ENCODE results near the gene USP15. TPM values are rescaled to one million over a fixed set of nuclear protein-coding genes. Genes with fewer than 3 reads are reported as not detected.
"Not testable (repeated sequence)": the region's sequence is repeated elsewhere in the genome, so short reads cannot be mapped to it uniquely, and the experiment has no call there.

USP15 gene
- total RNA-seq, 1 donor from 2014 or later = 74.2 TPM

DNA sequence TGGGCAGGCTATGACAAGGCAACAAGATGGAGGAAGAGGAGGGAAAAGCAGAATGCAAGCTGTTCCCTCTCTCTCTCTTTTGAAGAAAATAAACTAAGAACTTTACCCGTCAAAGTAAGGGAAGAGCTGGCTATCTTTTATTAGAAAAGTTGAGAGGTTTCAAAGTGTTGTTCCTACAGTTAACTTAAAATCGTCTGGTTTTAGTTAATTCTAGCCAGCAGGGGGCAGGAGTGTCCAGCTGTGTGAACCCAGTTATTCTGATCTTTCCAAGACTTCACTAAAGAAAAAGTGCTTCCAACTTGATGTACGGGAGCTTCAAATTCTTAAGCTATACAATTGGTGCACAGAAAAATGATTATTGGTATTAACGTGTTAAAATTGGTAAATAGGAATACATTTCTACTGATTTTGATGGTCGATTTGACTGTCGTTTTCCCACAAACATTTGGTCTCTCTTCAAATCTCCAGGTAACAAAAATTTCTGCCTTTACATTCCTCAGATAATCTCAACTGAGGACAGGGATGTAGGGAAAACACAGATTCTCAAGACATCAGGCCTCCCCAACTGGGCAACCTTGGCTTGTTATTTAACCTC lies 178.0 kb downstream of the USP15 start:
- Histone ChIP-seq H3K27ac (no peak overlapping the region), H3K27me3 (no peaks in the 10 kb centered on the region), H3K9me3 (no peaks in the 10 kb centered on the region), H3K4me1 (peaks cover 15% of the 10 kb centered on the region), H3K36me3 (no peaks in the 10 kb centered on the region), H3K4me3 (no peak overlapping the region)
- intact Hi-C loops (cut with DNase I) = loop anchor here (10.0 kb wide), 1 partner anchor 357 kb away; no protein-coding TSS in a partner anchor
- TF ChIP-seq, protein P1, sequence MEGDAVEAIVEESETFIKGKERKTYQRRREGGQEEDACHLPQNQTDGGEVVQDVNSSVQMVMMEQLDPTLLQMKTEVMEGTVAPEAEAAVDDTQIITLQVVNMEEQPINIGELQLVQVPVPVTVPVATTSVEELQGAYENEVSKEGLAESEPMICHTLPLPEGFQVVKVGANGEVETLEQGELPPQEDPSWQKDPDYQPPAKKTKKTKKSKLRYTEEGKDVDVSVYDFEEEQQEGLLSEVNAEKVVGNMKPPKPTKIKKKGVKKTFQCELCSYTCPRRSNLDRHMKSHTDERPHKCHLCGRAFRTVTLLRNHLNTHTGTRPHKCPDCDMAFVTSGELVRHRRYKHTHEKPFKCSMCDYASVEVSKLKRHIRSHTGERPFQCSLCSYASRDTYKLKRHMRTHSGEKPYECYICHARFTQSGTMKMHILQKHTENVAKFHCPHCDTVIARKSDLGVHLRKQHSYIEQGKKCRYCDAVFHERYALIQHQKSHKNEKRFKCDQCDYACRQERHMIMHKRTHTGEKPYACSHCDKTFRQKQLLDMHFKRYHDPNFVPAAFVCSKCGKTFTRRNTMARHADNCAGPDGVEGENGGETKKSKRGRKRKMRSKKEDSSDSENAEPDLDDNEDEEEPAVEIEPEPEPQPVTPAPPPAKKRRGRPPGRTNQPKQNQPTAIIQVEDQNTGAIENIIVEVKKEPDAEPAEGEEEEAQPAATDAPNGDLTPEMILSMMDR (IDR thresholded peaks at IDR 0.05) = peak; percentile 55 to 73 (median 67)
- TF ChIP-seq POLR2AphosphoS5 (IDR thresholded peaks at IDR 0.05; ENCODE audit: insufficient read depth in 1 of 2, low read depth in 1 of 2) (peak in 1 of 2 donors; percentile 48), POLR2A (IDR thresholded peaks at IDR 0.05) (no peak)
- no peak for DNase-seq (ENCODE audit: extremely low spot score in 2 of 2)

DNA sequence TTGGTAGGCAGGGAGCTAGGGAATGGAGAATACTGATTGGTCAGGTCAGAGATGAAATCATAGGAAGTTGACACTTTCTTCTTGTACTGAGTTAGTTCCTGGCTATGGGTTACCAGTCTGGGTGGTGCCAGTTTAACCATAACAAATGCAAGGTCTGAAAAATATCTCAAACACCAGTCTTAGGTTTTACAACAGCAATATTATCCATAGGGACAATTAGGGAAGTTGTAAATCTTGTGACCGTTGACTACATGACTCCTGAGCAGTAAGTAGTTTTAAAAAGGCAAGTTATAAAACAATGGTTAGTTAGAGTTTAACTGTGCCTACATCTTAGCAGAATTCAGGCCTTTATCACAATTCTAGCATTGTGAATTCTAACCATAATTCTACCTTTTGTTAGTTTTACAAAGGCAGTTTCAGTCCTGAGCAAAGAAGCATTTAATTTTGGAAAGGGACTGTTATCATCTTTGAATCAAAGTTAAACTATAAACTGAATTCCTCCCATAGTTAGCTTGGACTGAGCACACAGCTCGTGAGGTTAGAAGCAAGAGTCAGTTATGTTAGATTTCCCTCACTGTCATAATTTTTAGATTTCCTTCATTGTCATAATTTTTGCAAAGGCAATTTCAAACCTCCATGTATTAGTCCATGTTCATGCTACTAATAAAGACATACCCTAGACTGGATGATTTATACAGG lies 186.7 kb downstream of the USP15 start:
- DNase-seq (ENCODE audit: extremely low spot score in 2 of 2) = no peak
- H3K4me1 ChIP-seq = no peaks in the 10 kb centered on the region
- H3K9me3 ChIP-seq = no peaks in the 10 kb centered on the region
- TF ChIP-seq POLR2A (IDR thresholded peaks at IDR 0.05) (no peak), POLR2AphosphoS5 (IDR thresholded peaks at IDR 0.05; ENCODE audit: insufficient read depth in 1 of 2, low read depth in 1 of 2) (no peak)
- TF ChIP-seq, protein P1 (IDR thresholded peaks at IDR 0.05) = no peak
- intact Hi-C loops (cut with DNase I) = no loop called here
- no peaks in the 10 kb centered on the region for H3K36me3 ChIP-seq
- H3K4me3 ChIP-seq = no peak overlapping the region
- no peak overlapping the region for H3K27ac ChIP-seq
- no peaks in the 10 kb centered on the region for H3K27me3 ChIP-seq

DNA sequence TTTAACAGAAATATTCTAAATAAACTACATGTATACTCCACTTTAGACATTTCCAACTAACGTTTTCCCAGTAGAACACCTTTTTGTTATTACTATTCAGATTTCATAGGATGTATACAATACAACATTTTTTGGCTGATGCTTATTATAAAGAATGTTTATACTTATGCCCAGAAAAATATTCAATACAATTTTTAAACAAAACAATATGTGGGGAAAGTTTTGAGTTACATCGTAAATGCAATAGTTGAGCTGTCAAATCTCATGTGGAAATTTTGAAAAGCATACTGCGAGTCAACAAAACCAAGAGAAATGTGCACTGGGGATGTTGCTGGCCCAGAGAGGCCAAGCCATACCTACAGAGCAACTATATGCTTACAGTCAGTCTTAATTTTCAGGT lies 188.2 kb downstream of the USP15 start:
- intact Hi-C loops (cut with DNase I) = no loop called here
- no peaks in the 10 kb centered on the region for H3K27me3 ChIP-seq

DNA sequence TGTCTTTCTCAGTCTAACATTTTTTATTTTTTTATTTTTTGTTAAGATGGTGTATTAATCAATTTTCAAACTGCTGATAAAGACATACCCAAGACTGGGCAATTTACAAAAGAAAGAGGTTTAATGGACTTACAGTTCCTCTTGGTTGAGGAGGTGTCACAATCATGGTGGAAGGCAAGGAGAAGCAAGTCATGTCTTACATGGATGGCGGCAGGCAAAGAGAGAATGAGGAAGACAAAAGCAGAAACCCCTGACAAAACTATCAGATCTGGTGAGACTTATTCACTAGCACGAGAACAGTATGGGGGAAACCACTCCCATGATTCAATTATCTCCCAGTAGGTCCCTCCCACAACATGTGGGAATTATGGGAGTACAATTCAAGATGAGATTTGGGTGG lies 195.2 kb downstream of the USP15 start:
- H3K4me1 ChIP-seq; H3K9me3 ChIP-seq; H3K27me3 ChIP-seq; H3K4me3 ChIP-seq; H3K27ac ChIP-seq; DNase-seq (ENCODE audit: extremely low spot score in 2 of 2); intact Hi-C loops (cut with DNase I); H3K36me3 ChIP-seq: not testable (repeated sequence)

More for the DNA sequence above, 188.2 kb downstream of the USP15 start:
- Histone ChIP-seq H3K36me3 (no peaks in the 10 kb centered on the region), H3K4me3 (no peak overlapping the region), H3K4me1 (no peaks in the 10 kb centered on the region), H3K27ac (no peak overlapping the region), H3K9me3 (no peaks in the 10 kb centered on the region)
- DNase-seq (ENCODE audit: extremely low spot score in 2 of 2) = no peak
- TF ChIP-seq POLR2AphosphoS5 (IDR thresholded peaks at IDR 0.05; ENCODE audit: insufficient read depth in 1 of 2, low read depth in 1 of 2) (no peak), POLR2A (IDR thresholded peaks at IDR 0.05) (no peak)
- TF ChIP-seq, protein P1 (IDR thresholded peaks at IDR 0.05) = no peak

DNA sequence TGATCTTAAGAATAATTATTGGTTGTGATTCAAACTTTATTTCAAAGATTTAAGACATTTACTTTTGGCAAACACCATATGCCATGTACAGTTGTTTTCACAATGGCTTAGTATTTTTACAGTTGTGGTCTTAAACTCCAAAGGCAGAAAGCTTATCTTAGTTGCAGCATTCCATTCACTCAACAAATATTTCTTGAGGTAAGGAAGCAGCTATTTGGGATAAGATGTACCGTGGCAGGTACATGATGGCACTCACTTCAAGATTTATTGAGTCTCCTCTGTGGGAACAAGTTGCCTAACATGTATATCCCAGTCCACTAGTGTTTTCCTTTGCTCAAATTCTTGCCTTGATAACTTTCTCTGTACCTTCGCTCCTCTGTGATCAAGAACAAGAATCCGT lies 198.4 kb downstream of the USP15 start:
- intact Hi-C loops (cut with DNase I) = no loop called here
- H3K4me1 ChIP-seq = no peaks in the 10 kb centered on the region
- no peaks in the 10 kb centered on the region for H3K9me3 ChIP-seq
- no peak for DNase-seq (ENCODE audit: extremely low spot score in 2 of 2)
- H3K4me3 ChIP-seq = no peak overlapping the region
- no peaks in the 10 kb centered on the region for H3K36me3 ChIP-seq
- H3K27ac ChIP-seq = no peak overlapping the region
- H3K27me3 ChIP-seq = no peaks in the 10 kb centered on the region
- no peak for TF ChIP-seq POLR2A (IDR thresholded peaks at IDR 0.05)
- TF ChIP-seq, protein P1 (IDR thresholded peaks at IDR 0.05) = no peak
- no peak for TF ChIP-seq POLR2AphosphoS5 (IDR thresholded peaks at IDR 0.05; ENCODE audit: insufficient read depth in 1 of 2, low read depth in 1 of 2)

All from vagina (tissue), 2 donors.